Activated CD4-positive, alpha-beta T cell treated with anti-CD3 and anti-CD28 coated beads, Interleukin-10, Interleukin-2, amounts not matched to agents 100 ng/mL and 50 ng/mL, durations not matched to agents 16 hours and 8 hours (primary cell): ENCODE measurements around the gene DENND5B.
"Not testable (repeated sequence)": the region's sequence is repeated elsewhere in the genome, so short reads cannot be mapped to it uniquely, and the experiment has no call there.

ENCODE experiments used
- DNase-seq: peaks from one replicate; pipeline ENCODE4 v3.0.0-alpha.2; 2020

The DENND5B gene

GRCh38 chr12:31550590-31550989 lies 40.3 kb downstream of the DENND5B start:
- not testable (repeated sequence) for DNase-seq

- DNase-seq, result no peak
Measured at GRCh38 chr12:31536672-31537071, 54.3 kb downstream of the DENND5B start.

GRCh38 chr12:31533470-31533869 lies 57.5 kb downstream of the DENND5B start:
- DNase-seq, result no peak

GRCh38 chr12:31531893-31532292 lies 59.0 kb downstream of the DENND5B start:
- no peak for DNase-seq

GRCh38 chr12:31528095-31528494 lies 62.8 kb downstream of the DENND5B start:
- DNase-seq, result no peak

GRCh38 chr12:31527083-31527482 lies 63.9 kb downstream of the DENND5B start:
- no peak for DNase-seq

- no peak for DNase-seq
Measured at GRCh38 chr12:31526158-31526546, 64.8 kb downstream of the DENND5B start.

DNA sequence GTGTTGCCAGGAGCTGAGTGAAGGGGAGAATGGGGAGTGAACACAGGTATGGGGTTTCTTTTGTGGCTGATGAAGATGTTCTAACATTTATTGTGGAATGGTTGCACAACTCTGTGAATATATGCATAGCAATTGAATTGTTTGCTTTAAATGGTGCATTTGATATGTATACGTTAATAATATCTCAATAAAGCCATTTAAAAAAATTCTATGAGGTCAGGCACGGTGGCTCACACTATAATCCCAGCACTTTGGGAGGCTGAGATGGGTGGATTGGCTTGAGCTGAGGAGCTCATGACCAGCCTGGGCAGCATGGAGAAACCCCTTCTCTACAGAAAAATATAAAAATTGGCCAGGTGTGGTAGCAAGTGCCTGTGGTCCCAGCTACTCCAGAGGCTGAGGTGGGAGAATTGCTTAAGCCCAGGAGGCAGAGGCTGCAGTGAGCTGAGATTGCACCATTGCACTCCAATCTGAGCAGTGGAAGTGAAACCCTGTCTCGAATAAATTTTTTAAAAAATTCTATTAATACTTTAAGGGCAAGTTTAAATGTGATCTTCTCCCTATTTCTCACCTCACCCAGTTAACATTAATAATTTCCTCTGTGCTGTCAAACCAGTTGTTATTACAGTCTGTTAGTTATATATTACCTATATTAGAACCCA lies 65.3 kb downstream of the DENND5B start:
- DNase-seq, result no peak

DNA sequence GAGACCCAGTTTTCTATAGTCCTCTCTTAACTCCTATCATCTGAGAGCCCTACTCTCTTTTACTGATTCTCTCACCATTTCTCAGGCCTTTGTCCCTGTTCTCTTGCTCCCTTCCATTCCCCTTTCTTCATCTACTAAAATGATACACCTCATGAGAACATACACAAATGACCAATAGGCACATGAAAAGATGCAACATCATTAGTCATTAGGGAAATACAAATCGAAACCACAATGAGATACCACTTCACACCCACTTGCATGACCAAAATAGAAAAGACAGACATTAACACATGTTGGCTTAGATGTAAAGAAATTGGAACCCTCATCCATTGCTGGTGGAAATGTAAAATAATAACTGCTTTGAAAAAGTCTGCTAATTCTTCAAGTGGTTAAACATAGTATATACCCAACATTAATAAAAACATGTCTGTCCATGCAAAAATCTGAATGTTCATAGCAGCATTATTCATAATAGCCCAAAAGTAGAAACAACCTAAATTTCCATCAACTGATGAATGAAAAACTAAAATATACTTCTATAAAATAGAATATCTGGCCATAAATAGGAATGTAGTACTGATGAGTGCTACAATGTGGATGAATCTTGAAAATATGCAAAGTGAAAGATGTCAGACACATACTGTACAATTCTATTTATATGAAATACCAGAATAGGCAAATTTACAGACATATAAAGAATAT lies 66.0 kb downstream of the DENND5B start:
- DNase-seq, result peak; percentile 47

- no peak for DNase-seq
Measured at GRCh38 chr12:31523306-31523705, 67.6 kb downstream of the DENND5B start.

DNA sequence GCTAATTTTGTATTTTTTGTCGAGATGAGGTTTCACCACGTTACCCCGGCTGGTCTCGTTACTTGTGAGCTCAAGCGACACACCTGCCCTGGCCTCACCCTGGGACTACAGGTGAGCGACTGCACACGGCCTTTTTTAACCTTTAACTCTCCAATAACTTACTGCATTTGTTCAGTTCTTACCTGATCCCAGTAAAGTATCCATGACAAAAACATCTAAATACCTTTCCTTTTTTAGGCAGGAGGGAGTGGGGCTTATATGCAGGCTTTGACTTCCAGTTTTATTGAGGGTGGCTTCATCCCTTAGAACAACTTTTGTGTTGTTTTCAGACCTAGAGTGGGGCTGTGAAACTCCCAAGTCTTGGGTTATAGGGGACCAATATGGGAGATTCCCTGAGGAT lies 68.3 kb downstream of the DENND5B start:
- DNase-seq, result no peak

GRCh38 chr12:31521964-31522363 lies 69.0 kb downstream of the DENND5B start:
- no peak for DNase-seq

DNA sequence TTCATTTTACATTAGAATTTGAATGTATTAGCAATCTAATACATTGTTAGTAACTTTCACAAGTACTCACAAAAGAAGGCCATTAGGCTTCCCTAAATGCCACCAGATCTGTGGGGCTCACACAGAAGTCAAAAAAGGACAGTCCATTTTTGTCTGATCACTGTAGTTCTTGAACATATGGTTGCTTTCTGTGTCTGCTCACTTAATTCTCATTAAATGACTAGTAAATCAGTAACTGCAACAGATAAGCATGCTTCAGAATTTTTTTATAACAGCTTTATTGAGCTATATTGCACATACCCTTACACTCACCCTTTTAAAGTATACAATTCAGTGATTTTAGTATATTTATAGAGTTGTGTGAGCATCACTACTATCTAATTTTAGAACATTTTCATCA lies 71.4 kb downstream of the DENND5B start:
- DNase-seq, result no peak

DNA sequence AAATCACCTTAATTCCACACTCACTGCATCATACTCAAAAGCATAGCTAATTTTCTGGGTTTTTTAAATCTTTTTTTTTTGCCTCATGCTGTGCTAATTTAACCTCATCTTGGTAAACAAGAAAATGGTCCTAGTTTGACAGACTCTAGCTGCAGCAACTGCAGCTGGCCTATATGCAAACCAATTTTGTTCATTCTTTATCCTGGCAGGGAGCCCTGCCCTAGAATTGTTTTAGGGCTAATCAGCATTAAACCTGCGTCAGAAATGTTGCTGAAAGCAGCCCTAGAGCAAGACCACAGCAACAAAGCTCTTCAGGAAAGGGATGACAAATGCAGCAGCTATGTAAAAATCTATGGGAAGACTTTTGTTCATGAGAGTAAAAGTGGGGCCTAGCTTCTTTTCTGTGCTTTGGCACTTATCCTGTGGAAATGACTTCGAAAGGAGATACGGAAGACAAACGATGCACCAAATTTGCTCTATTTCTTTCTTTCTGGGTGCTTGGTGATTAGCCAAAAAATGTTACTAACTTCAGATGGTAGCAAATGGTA lies 72.2 kb downstream of the DENND5B start:
- no peak for DNase-seq

- no peak for DNase-seq
Measured at GRCh38 chr12:31517994-31518393, 72.9 kb downstream of the DENND5B start.

GRCh38 chr12:31516702-31517101 lies 74.2 kb downstream of the DENND5B start:
- no peak for DNase-seq

GRCh38 chr12:31514912-31515311 lies 76.0 kb downstream of the DENND5B start:
- DNase-seq, result no peak

GRCh38 chr12:31510034-31510433 lies 80.9 kb downstream of the DENND5B start:
- DNase-seq, result no peak

GRCh38 chr12:31508436-31509150 lies 82.3 kb downstream of the DENND5B start:
- DNase-seq, result no peak

DNA sequence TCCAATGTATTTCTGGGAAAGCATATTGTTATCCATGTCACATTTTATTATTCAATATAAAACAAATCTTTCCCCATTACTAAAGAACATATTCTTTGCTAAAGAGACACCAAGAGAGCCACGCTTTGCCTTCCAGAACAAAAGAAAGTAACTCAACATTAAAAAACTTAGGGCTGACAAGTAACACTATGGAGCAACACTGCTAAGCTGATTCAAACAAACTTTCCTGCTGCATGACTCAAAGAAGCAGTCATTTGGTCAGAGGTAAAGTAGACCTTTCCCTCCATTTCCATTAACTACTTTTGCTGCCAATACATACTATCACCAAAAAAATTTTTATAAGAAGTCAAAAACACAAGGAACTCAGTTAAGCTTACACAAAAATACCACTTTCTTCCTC lies 83.0 kb downstream of the DENND5B start:
- DNase-seq, result no peak

GRCh38 chr12:31506515-31507306 lies 84.2 kb downstream of the DENND5B start:
- no peak for DNase-seq

GRCh38 chr12:31504625-31505222 lies 86.2 kb downstream of the DENND5B start:
- DNase-seq, result no peak

- not testable (repeated sequence) for DNase-seq
Measured at GRCh38 chr12:31501014-31501413, 89.9 kb downstream of the DENND5B start.
